Measurements from ENCODE around the gene NDUFA12. TPM values are rescaled to one million over a fixed set of nuclear protein-coding genes. Genes with fewer than 3 reads are reported as not detected.

The NDUFA12 gene
- total and polyA plus RNA-seq, 11 donors = 195 to 872 (median 356) TPM

DNA sequence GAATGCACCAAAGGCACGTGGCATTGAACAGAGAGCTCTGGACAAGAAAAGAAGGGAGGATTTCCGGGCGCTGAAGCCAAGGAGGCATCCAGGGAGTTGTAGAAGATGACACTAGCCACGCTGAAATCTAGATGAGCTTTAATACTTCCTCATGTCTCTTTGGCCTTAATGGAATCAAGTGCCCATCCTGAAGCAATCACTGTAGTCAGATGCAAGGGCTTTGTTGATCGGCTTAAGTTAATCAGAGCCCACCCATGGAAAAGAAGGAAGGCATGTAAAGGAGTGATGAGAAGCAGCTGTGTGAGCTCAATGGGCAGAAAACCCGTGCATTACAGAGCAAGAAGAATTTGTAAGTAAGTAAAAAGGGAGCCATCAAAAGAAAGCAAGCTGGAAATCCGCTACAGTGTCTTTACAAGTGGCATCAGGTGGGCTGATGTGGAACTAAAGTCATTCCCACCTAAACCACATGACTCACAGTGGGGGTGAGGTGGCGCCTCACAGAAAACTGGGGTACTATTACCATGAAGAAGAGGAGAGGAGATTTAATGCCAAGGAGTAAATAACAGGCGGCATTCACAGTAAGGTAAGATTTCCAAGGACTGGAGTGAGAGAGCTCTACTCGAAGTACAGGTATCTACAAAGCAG, 48.4 kb downstream of the NDUFA12 start:
- Histone ChIP-seq H3K4me3 (no peak overlapping the region), H3K36me3 (no peaks in the 10 kb centered on the region), H3K9me3 (no peaks in the 10 kb centered on the region), H3K4me1 (peaks cover 0 to 22% (median 0%) of the 10 kb centered on the region in 12 donors), H3K27me3 (no peaks in the 10 kb centered on the region), H3K27ac (no peak overlapping the region)
- no peak for DNase-seq
- 85 to 88% (median 86%) methylated on average over 10 of the region's 10 CpGs for WGBS, 4 donors
- intact Hi-C loops (cut with DNase I) = no loop called here
- ATAC-seq = no peak
- TF ChIP-seq, protein P1, sequence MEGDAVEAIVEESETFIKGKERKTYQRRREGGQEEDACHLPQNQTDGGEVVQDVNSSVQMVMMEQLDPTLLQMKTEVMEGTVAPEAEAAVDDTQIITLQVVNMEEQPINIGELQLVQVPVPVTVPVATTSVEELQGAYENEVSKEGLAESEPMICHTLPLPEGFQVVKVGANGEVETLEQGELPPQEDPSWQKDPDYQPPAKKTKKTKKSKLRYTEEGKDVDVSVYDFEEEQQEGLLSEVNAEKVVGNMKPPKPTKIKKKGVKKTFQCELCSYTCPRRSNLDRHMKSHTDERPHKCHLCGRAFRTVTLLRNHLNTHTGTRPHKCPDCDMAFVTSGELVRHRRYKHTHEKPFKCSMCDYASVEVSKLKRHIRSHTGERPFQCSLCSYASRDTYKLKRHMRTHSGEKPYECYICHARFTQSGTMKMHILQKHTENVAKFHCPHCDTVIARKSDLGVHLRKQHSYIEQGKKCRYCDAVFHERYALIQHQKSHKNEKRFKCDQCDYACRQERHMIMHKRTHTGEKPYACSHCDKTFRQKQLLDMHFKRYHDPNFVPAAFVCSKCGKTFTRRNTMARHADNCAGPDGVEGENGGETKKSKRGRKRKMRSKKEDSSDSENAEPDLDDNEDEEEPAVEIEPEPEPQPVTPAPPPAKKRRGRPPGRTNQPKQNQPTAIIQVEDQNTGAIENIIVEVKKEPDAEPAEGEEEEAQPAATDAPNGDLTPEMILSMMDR (IDR thresholded peaks at IDR 0.05) = no peak
- no peak for TF ChIP-seq POLR2A (IDR thresholded peaks at IDR 0.05)

DNA sequence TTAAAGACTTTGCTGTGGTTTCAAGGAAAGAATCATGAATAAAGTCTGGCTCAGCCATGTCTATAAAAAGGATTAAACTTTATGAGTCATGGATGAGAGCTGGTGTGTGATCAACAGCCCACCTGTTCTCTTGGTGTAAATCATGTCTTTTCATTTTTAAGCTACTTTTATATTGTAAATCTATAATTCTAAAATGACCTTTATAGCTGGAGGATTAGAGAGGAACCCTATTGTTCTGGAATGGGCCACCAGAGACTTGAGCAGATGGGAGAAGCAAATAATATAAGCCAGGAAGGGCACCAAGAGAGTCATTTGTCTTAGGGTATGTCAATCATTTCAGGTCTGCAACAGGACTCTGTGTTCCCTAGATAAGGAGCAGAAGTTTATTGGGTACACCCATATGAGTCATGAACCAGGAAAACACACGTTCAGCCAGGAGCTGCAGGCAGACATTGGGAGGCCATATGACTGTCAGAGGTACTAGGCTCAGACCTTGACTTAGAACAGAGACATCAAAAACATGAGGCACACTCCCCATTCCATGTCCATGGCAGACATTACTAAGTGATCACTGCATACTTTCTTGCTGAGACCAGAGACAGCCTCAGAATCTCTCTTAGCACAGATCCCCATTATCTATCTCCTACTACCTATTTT, 49.3 kb downstream of the NDUFA12 start:
- peak overlapping the region in 4 of 12 donors; percentile 18 to 75 (median 44) for H3K27ac ChIP-seq
- H3K4me3 ChIP-seq = no peak overlapping the region
- ATAC-seq (peak; percentile 73 to 97 (median 88)), DNase-seq (peak in 1 of 5 donors; percentile 54)
- intact Hi-C loops (cut with DNase I) = no loop called here
- TF ChIP-seq, protein P1 (IDR thresholded peaks at IDR 0.05) = no peak
- no peak for TF ChIP-seq POLR2A (IDR thresholded peaks at IDR 0.05)
- no peaks in the 10 kb centered on the region for H3K36me3 ChIP-seq
- peaks cover 0 to 22% (median 0%) of the 10 kb centered on the region in 12 donors for H3K4me1 ChIP-seq
- no peaks in the 10 kb centered on the region for H3K9me3 ChIP-seq
- 0 to 42% (median 4%) methylated on average over 1 of the region's 1 CpG for WGBS, 4 donors
- no peaks in the 10 kb centered on the region for H3K27me3 ChIP-seq

DNA sequence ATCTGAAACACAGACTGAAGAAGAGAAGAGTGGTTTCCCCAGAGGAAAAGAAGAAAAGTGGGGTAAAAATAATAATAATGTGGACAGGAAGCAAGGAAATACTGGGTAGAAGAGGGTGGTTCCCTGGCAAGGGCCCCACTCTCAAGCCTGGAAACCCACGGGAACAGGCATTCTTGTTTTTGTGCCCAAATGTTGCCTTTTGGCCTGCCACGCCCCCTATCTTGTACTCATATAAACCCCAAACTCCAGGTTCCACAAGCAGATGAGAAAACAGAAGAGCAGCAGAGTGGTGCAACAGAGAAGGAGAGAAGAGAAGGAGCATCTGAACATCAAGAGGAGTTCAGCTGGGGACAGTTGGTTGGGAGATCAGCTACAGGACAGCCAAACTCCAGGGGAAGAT, 51.2 kb downstream of the NDUFA12 start:
- intact Hi-C loops (cut with DNase I) = no loop called here
- ATAC-seq (no peak), DNase-seq (no peak)
- H3K4me1 ChIP-seq = peaks cover 0 to 22% (median 0%) of the 10 kb centered on the region in 12 donors
- no peak overlapping the region for H3K4me3 ChIP-seq
- H3K9me3 ChIP-seq = no peaks in the 10 kb centered on the region
- H3K36me3 ChIP-seq = no peaks in the 10 kb centered on the region
- TF ChIP-seq, protein P1 (IDR thresholded peaks at IDR 0.05) = no peak
- TF ChIP-seq POLR2A (IDR thresholded peaks at IDR 0.05) = no peak
- 68 to 78% (median 71%) methylated on average over 2 of the region's 2 CpGs for WGBS, 4 donors
- no peaks in the 10 kb centered on the region for H3K27me3 ChIP-seq
- H3K27ac ChIP-seq = no peak overlapping the region

DNA sequence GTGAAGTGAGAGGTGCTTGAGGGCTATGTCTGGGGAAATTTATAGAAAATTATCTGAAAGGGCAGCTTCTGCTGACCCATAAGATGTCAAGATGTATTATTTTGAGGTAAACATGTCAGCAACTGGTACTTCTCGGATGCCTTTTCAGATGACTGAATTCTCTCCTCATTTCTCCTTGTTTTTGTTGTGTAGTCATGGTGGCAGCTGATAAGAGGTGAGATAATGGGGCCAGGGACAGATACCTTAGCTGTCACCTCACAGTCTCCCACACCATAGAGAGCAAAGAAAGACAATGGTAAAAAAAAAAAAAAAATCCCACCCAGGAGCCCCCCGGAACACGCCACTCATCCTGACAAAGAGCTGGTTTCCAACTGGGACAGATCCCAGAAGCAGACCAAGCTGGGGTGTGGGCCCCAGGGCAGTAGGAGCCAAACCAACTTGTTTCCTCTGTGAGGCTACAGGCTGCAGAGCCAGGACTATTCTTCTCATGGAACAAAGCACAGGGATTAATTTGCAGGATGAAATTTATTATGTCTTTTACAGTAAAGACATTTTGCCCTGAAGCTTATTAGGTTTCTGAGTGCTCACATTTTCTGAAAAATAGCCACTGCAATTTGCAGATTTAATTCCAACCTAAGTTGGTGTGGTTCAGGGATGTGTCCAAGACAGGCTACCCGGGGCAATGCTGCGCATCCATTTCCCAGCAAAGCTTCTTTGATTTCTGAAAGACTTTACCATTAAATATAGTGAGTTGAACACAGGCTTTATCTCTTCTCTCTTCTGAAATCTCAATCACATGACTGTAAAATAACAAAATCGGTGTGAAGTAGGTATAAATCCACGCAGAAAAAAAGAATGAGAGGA, 52.2 kb downstream of the NDUFA12 start:
- intact Hi-C loops (cut with DNase I) = no loop called here
- ATAC-seq = no peak

More for the DNA sequence above, 52.2 kb downstream of the NDUFA12 start:
- DNase-seq = no peak
- peaks cover 0 to 22% (median 0%) of the 10 kb centered on the region in 12 donors for H3K4me1 ChIP-seq
- TF ChIP-seq, protein P1 (IDR thresholded peaks at IDR 0.05) = no peak
- no peak for TF ChIP-seq POLR2A (IDR thresholded peaks at IDR 0.05)
- no peaks in the 10 kb centered on the region for H3K9me3 ChIP-seq
- no peaks in the 10 kb centered on the region for H3K36me3 ChIP-seq
- no peak overlapping the region for H3K4me3 ChIP-seq
- H3K27ac ChIP-seq = no peak overlapping the region
- H3K27me3 ChIP-seq = no peaks in the 10 kb centered on the region
- WGBS, 4 donors = 51 to 60% (median 55%) methylated on average over 7 of the region's 7 CpGs

All from heart left ventricle (tissue), 16 donors.